ENCODE results near the gene SLMAP. TPM values are rescaled to one million over a fixed set of nuclear protein-coding genes. Genes with fewer than 3 reads are reported as not detected.

Gene SLMAP
- total and polyA plus RNA-seq, 7 donors, result 28.2 to 745 (median 300) TPM

DNA sequence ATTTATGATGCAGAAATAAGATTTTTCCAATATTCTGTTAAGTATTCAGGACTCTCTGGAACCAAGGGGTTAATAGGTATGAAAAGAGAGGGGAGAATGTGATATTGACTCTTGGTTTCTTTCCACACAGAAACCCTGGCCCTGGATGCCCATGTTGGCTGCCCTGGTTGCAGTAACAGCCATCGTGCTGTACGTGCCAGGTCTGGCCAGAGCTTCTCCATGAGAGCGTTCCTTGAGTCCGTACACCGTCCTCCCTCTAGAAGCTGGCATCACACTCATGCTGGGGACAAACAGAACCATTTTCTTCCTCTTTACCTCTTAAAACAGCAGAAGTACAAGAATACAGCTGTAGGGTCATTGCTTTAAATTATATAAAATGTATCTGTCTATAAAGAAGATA, 171.1 kb downstream of the SLMAP start:
- peak overlapping the region; percentile 46 to 93 (median 59) for H3K27ac ChIP-seq

DNA sequence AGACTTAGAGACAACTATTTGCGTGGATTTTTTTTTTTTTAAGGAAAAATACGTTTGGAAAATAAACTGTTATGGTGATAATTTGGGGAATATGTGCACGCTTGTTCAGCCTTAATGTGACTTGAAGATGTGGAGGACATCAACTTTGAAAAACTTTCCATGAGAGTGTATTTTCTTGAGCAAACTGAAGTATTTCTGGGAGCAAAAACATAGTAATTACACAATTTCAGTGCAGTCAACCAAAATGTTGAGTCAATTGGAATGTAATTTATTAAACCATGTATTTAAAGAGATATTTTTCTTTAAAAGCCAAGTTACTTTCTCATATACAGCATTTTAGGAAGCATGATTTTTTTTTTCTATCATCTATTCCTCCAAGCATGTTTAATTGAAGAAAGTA, 171.8 kb downstream of the SLMAP start:
- Histone ChIP-seq H3K36me3 (peaks cover 0 to 91% (median 27%) of the 10 kb centered on the region in 4 donors), H3K27ac (peak overlapping the region in 3 of 4 donors; percentile 13 to 93 (median 66)), H3K4me3 (no peak overlapping the region), H3K27me3 (no peaks in the 10 kb centered on the region), H3K4me1 (peaks cover 0 to 70% (median 41%) of the 10 kb centered on the region in 4 donors), H3K9me3 (no peaks in the 10 kb centered on the region)
- intact Hi-C loops (cut with DNase I), result no loop called here
- 90 to 92% methylated on average over 3 of the region's 3 CpGs for WGBS, 2 donors
- no peak for TF ChIP-seq EP300 (IDR thresholded peaks at IDR 0.05)
- TF ChIP-seq POLR2A (IDR thresholded peaks at IDR 0.05), result no peak
- TF ChIP-seq, protein P1, sequence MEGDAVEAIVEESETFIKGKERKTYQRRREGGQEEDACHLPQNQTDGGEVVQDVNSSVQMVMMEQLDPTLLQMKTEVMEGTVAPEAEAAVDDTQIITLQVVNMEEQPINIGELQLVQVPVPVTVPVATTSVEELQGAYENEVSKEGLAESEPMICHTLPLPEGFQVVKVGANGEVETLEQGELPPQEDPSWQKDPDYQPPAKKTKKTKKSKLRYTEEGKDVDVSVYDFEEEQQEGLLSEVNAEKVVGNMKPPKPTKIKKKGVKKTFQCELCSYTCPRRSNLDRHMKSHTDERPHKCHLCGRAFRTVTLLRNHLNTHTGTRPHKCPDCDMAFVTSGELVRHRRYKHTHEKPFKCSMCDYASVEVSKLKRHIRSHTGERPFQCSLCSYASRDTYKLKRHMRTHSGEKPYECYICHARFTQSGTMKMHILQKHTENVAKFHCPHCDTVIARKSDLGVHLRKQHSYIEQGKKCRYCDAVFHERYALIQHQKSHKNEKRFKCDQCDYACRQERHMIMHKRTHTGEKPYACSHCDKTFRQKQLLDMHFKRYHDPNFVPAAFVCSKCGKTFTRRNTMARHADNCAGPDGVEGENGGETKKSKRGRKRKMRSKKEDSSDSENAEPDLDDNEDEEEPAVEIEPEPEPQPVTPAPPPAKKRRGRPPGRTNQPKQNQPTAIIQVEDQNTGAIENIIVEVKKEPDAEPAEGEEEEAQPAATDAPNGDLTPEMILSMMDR (IDR thresholded peaks at IDR 0.05), result no peak
- no peak for TF ChIP-seq POLR2AphosphoS5 (IDR thresholded peaks at IDR 0.05)
- DNase-seq, result no peak

More for the DNA sequence above, 171.1 kb downstream of the SLMAP start:
- intact Hi-C loops (cut with DNase I), result no loop called here
- H3K9me3 ChIP-seq, result no peaks in the 10 kb centered on the region
- 97 to 98% methylated on average over 5 of the region's 5 CpGs for WGBS, 2 donors
- no peak for DNase-seq
- peaks cover 0 to 90% (median 29%) of the 10 kb centered on the region in 4 donors for H3K36me3 ChIP-seq
- no peak overlapping the region for H3K4me3 ChIP-seq
- peaks cover 0 to 76% (median 47%) of the 10 kb centered on the region in 4 donors for H3K4me1 ChIP-seq
- H3K27me3 ChIP-seq, result no peaks in the 10 kb centered on the region
- TF ChIP-seq, protein P1 (IDR thresholded peaks at IDR 0.05), result no peak
- no peak for TF ChIP-seq POLR2A (IDR thresholded peaks at IDR 0.05)
- TF ChIP-seq EP300 (IDR thresholded peaks at IDR 0.05), result no peak
- TF ChIP-seq POLR2AphosphoS5 (IDR thresholded peaks at IDR 0.05), result no peak

DNA sequence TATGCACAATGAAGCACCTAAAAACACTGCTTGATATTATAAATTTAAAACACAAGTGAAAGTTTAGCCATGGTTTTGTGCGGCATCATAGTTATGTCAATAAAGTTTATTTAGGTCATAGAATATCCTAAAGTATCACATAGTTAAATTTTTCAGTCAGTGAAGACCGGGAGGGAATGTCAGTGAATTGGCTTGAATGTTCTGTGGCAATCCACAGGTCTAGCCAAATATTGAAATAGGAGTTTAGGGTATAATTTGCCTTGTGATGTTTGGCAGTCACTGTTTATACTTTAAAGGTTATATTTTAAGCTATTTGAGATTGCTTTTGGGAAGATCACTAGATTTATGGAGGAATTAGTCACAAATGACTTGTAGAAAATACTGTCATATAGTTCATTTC, 172.4 kb downstream of the SLMAP start:
- Histone ChIP-seq H3K9me3 (no peaks in the 10 kb centered on the region), H3K4me3 (no peak overlapping the region), H3K27ac (peak overlapping the region in 3 of 4 donors; percentile 13 to 93 (median 66)), H3K4me1 (peaks cover 0 to 67% (median 36%) of the 10 kb centered on the region in 4 donors), H3K27me3 (no peaks in the 10 kb centered on the region), H3K36me3 (peaks cover 0 to 87% (median 24%) of the 10 kb centered on the region in 4 donors)
- WGBS, 2 donors, result 54 to 78% methylated on average over 2 of the region's 2 CpGs
- no peak for TF ChIP-seq POLR2AphosphoS5 (IDR thresholded peaks at IDR 0.05)
- TF ChIP-seq, protein P1 (IDR thresholded peaks at IDR 0.05), result no peak
- no peak for DNase-seq
- intact Hi-C loops (cut with DNase I), result no loop called here

- peaks cover 0 to 55% (median 29%) of the 10 kb centered on the region in 4 donors for H3K4me1 ChIP-seq
- peak overlapping the region in 2 of 4 donors; percentile 54 to 66 for H3K27ac ChIP-seq
- intact Hi-C loops (cut with DNase I), result no loop called here
- no peak for DNase-seq
- WGBS, 2 donors, result 89% methylated on average over 2 of the region's 2 CpGs
- H3K36me3 ChIP-seq, result peaks cover 0 to 80% (median 13%) of the 10 kb centered on the region in 4 donors
- no peaks in the 10 kb centered on the region for H3K9me3 ChIP-seq
- no peak overlapping the region for H3K4me3 ChIP-seq
- no peaks in the 10 kb centered on the region for H3K27me3 ChIP-seq
- TF ChIP-seq POLR2AphosphoS5 (IDR thresholded peaks at IDR 0.05), result no peak
- TF ChIP-seq, protein P1 (IDR thresholded peaks at IDR 0.05), result no peak
- TF ChIP-seq EP300 (IDR thresholded peaks at IDR 0.05), result no peak
- TF ChIP-seq POLR2A (IDR thresholded peaks at IDR 0.05), result no peak
Observed at GRCh38 chr3:57929988-57930387, 173.9 kb downstream of the SLMAP start.

- Histone ChIP-seq H3K4me3 (no peak overlapping the region), H3K27me3 (no peaks in the 10 kb centered on the region), H3K27ac (peak overlapping the region in 2 of 4 donors; percentile 54 to 66), H3K4me1 (peaks cover 0 to 22% (median 5%) of the 10 kb centered on the region in 4 donors), H3K9me3 (no peaks in the 10 kb centered on the region), H3K36me3 (peaks cover 0 to 44% (median 6%) of the 10 kb centered on the region in 4 donors)
- WGBS, 2 donors, result 30 to 74% methylated on average over 2 of the region's 2 CpGs
- DNase-seq, result no peak
- intact Hi-C loops (cut with DNase I), result no loop called here
- TF ChIP-seq, protein P1 (IDR thresholded peaks at IDR 0.05), result no peak
- TF ChIP-seq POLR2A (IDR thresholded peaks at IDR 0.05) (no peak), EP300 (IDR thresholded peaks at IDR 0.05) (no peak), POLR2AphosphoS5 (IDR thresholded peaks at IDR 0.05) (no peak)
Observed at GRCh38 chr3:57933602-57934001, 177.5 kb downstream of the SLMAP start.

Data from sigmoid colon (tissue), 7 donors.